Ectodermal cell (in vitro differentiated cells): ENCODE measurements around the gene TNFRSF6B.

Experiments used
- H3K27ac ChIP-seq: 2 replicates; pipeline ENCODE4 v1.7.0; 2013; ENCODE audit warnings: mild to moderate bottlenecking, low read depth, low read length; ENCODE audit not compliant: insufficient read depth, poor library complexity, severe bottlenecking
- H3K27me3 ChIP-seq: 2 replicates; pipeline ENCODE4 v1.7.0; 2013; ENCODE audit warnings: mild to moderate bottlenecking, low read length; ENCODE audit not compliant: insufficient read depth, control insufficient read depth, poor library complexity, severe bottlenecking
- H3K36me3 ChIP-seq: one replicate; pipeline ENCODE4 v1.7.0; 2013; ENCODE audit warnings: low read length; ENCODE audit not compliant: control insufficient read depth, insufficient read depth
- H3K4me1 ChIP-seq: one replicate; pipeline ENCODE4 v1.7.0; 2013; ENCODE audit warnings: low read length; ENCODE audit not compliant: control insufficient read depth, insufficient read depth
- H3K4me3 ChIP-seq: 2 replicates; pipeline ENCODE4 v1.7.0; 2013; ENCODE audit warnings: low read depth, low read length, control low read depth; ENCODE audit not compliant: insufficient read depth
- H3K9me3 ChIP-seq: 2 replicates; pipeline ENCODE4 v1.7.0; 2013; ENCODE audit warnings: mild to moderate bottlenecking, low read length, moderate library complexity; ENCODE audit not compliant: control insufficient read depth
- WGBS, 2 experiments: methylation state at CpG; one replicate each; pipeline ENCODE4 v1.1.7; 2013; ENCODE audit warnings: missing lambda C conversion rate in 2 of 2; 5-methylcytosine and 5-hydroxymethylcytosine counted together

TNFRSF6B gene

GRCh38 chr20:63745961-63746731 lies 49.7 kb downstream of the TNFRSF6B start:
- no peak overlapping the region for H3K4me3 ChIP-seq
- H3K9me3 ChIP-seq: no peaks in the 10 kb centered on the region
- peaks cover 9% of the 10 kb centered on the region for H3K36me3 ChIP-seq
- WGBS, 2 experiments: 92 to 94% methylated on average over 26 of the region's 26 CpGs
- H3K4me1 ChIP-seq: peaks cover 10% of the 10 kb centered on the region
- H3K27ac ChIP-seq: no peak overlapping the region
- no peaks in the 10 kb centered on the region for H3K27me3 ChIP-seq

DNA sequence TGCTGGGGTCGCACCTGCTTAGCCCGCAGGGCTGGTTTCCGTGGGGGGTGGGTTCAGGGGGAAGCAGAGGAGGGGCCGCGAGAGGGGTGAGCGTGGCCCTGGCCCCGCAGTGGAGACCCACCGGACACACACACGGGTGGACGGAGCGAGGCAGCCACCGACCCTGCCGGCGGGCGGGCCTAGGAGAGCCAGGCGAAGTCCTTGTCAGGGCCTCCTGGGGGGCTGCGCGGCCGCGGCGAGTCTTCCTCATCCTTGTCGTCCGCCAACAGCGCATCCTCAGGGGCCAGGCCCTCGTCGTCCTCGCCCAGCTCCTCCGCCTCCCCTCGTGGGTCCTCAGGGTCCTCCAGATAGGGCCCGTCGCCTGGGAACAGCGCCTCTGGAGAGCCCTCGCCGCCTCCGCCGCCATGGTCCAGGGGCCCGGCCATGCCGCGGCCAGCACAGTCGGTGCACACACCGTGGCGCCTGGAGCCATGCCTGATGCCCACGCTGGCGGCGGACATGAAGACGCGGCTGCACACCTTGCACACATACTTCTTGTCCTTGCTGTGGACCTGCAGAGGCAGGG lies 50.4 kb downstream of the TNFRSF6B start:
- Histone ChIP-seq H3K27ac (no peak overlapping the region), H3K4me1 (peaks cover 4% of the 10 kb centered on the region), H3K9me3 (no peaks in the 10 kb centered on the region), H3K36me3 (peaks cover 8% of the 10 kb centered on the region), H3K4me3 (no peak overlapping the region), H3K27me3 (no peaks in the 10 kb centered on the region)
- WGBS, 2 experiments: 94 to 95% methylated on average over 47 of the region's 47 CpGs

- no peak overlapping the region for H3K4me3 ChIP-seq
- 81 to 84% methylated on average over 13 of the region's 13 CpGs for WGBS, 2 experiments
- H3K4me1 ChIP-seq: peaks cover 4% of the 10 kb centered on the region
- H3K9me3 ChIP-seq: no peaks in the 10 kb centered on the region
- no peak overlapping the region for H3K27ac ChIP-seq
- H3K27me3 ChIP-seq: no peaks in the 10 kb centered on the region
- H3K36me3 ChIP-seq: no peaks in the 10 kb centered on the region
Measured at GRCh38 chr20:63747622-63748069, 51.2 kb downstream of the TNFRSF6B start.
